HG03457 (cell line): ENCODE measurements around the gene BCL2L2.

Source experiments
- ATAC-seq: cut with Tn5 transposase; IDR thresholded peaks from one replicate; pipeline ENCODE4 v1.9.1; 2021; ENCODE audit warnings: moderate number of reproducible peaks; ENCODE audit not compliant: unreplicated experiment

BCL2L2 gene

GRCh38 chr14:23352506-23353432, 46.1 kb downstream of the BCL2L2 start, which contains the start of gene SLC22A17:
SLC22A17 (minus strand) TSS chr14:23352887.
- ATAC-seq = no peak

GRCh38 chr14:23353433-23353780, 46.8 kb downstream of the BCL2L2 start:
- ATAC-seq = no peak

GRCh38 chr14:23354990-23355389, 48.4 kb downstream of the BCL2L2 start:
- ATAC-seq = no peak

DNA sequence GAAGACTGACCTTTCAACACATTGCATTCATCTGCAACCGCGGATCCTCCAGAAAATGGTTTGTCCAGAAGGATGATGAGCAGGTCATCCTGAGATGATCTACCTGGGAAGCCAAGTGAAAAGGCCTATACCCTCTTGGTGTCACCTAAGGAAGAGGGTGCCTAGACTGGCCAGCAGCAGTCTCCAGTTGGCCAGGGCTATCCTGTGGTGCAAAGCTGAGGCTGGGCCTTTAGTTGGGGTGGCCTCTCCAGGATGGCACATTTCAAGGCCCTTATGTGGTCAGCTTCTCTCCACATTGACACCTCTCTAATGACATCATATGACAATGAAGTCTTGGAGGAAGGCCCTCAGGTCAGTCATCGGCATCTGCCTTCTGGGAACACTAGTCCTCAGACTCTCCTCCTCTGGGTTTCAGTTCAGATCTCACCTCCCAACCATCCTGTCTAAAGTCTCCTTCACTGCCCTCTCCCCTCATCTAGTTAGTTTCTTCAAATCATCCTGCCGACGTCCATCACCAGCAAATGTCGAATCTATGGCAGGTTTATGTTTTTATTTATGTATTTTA, 49.3 kb downstream of the BCL2L2 start:
- ATAC-seq = no peak

- no peak for ATAC-seq
Observed at GRCh38 chr14:23356662-23357061, 50.0 kb downstream of the BCL2L2 start.

DNA sequence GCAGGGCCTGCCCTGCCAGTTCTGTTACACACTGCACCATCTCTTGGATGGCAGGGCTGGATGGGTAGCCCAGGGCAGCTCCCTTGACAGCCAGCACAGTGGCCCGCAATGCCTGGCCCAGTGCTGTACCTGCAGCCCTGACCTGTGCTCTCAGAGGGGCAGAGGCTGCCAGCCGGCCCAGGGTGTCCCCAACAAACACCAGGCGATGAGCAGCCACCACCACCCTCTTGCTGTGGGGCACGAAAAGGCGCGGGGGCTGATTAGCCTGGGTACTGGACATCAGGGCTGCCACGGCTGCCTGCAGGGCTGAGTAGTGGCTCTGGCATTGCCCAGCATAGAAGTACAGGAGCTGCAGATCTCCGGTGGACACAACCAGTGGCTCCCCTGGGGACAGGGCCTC, 50.6 kb downstream of the BCL2L2 start:
- no peak for ATAC-seq

DNA sequence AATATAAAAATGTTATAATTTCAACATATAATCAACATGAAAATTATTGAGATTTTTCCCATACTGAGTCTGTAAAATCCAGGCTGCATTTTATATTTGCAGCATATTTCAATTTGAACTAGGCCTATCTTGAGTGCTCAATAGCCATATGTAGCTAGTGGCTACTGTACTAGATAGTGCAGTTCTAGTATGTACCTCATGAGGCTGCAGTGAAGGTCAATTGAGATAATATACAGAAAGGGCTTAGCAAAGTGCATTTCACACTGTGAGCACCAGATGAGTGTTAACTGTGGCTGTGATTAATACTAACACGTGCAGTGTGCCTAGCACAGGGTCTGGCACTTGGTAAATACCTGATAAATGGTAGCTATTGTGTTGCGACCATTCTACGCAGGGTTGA, 51.4 kb downstream of the BCL2L2 start:
- no peak for ATAC-seq

- ATAC-seq = no peak
Observed at GRCh38 chr14:23358553-23359166, 52.0 kb downstream of the BCL2L2 start.

DNA sequence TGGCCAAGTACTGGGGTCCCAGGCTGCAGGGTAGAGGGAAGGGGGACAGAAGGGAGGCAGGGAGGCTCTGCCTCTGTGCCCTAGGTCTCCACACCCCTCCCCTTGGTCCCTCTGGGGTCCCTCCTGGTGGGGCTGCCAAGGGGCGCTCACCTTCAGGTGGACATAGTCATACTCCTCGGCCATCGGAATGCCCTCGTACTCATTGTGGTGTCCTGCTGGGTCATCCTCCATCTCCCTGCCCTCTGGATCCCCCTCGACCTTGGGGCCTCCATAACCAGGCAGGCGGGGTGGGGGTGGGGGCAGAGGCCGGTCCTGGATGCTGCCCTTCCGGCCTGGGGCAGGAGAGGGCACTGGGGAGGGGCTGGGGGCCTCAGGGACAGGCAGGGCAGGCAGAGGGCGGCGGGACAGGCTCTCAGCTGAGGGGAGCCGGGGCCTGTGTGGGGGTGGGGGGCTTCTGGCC, 52.6 kb downstream of the BCL2L2 start:
- no peak for ATAC-seq

DNA sequence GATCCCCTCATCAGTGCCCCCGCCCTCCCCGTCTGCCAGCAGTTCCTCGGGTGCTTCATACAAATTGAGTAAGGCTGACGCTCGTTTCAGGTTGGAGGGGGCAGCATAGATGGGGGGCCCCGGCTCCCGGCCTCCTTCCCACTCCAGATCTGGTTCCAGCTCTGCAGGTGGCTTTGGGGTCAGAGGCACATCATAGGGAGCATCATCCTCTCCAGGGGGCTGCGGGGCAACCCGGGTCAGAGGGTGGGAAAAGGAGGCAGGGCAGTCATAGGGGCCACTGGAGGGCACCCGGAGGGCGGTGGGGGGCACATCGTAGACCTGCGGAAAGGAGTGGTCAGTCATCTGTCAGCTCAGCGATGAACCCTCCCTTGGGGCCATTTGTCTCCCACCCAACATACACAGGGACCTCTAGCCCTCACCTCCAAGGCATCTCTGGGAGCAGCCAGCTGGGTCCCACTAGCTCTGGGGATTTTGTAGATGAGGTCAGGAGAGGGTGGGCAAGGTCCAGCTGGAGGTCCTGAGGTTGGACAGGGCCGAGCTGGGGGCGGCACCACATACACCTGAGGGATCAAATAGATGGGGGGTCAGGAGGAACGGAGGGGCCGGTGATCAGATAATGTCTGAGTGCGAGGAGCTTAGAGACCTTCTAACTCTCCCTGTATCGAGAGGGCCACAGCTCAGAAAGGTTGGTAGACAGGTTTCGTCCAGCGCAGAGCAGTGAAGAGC, 53.3 kb downstream of the BCL2L2 start:
- no peak for ATAC-seq

GRCh38 chr14:23360496-23360895, 53.9 kb downstream of the BCL2L2 start:
- no peak for ATAC-seq

- ATAC-seq = no peak
Observed at GRCh38 chr14:23361320-23361719, 54.7 kb downstream of the BCL2L2 start.
